HepG2 (cell line): ENCODE data around the gene PSMB11. TPM values are rescaled to one million over a fixed set of nuclear protein-coding genes. Genes with fewer than 3 reads are reported as not detected.

Source experiments
- AGO1 ChIP-seq: fragments of 200-400 bp; formaldehyde crosslinking; IDR thresholded peaks from 2 replicates; pipeline ENCODE4 v1.6.1; 2017; ENCODE audit warnings: mild to moderate bottlenecking, low read depth, low read length, moderate library complexity; ENCODE audit not compliant: poor library complexity, severe bottlenecking
- BCL6 ChIP-seq: IDR thresholded peaks from 2 replicates; pipeline ENCODE4 v1.6.1; 2016; ENCODE audit warnings: missing genetic modification reagents, missing compliant biosample characterization
- DMAP1 ChIP-seq: IDR thresholded peaks from 2 replicates; pipeline ENCODE4 v1.6.1; 2016
- FOXO1 ChIP-seq: sonication (generic); formaldehyde crosslinking; IDR thresholded peaks from 2 replicates; pipeline ENCODE4 v1.4.0; 2020; ENCODE audit warnings: missing genetic modification reagents
- GABPA ChIP-seq, 2 experiments: IDR thresholded peaks; 2 replicates each; pipeline ENCODE4 v1.6.1; 2011 to 2016; ENCODE audit warnings: low read depth in 2 of 2, low read length in 1 of 2, missing biosample characterization in 1 of 2, missing genetic modification characterization in 1 of 2
- HOXD1 ChIP-seq: sonication (generic); formaldehyde crosslinking; IDR thresholded peaks from 2 replicates; pipeline ENCODE4 v1.5.0; 2020; ENCODE audit warnings: missing genetic modification reagents
- NCOA5 ChIP-seq: sonication (generic); formaldehyde crosslinking; IDR thresholded peaks from 2 replicates; pipeline ENCODE4 v1.4.0; 2020; ENCODE audit warnings: missing genetic modification reagents
- NFKBIZ ChIP-seq: IDR thresholded peaks from 2 replicates; pipeline ENCODE4 v1.6.1; 2018; ENCODE audit warnings: missing genetic modification reagents, missing compliant biosample characterization
- NR2C2 ChIP-seq: sonication (generic); formaldehyde crosslinking; IDR thresholded peaks from 2 replicates; pipeline ENCODE4 v1.4.0; 2020; ENCODE audit warnings: missing genetic modification reagents, mild to moderate bottlenecking, moderate library complexity, borderline replicate concordance
- PAWR ChIP-seq: sonication (generic); formaldehyde crosslinking; IDR thresholded peaks from 2 replicates; pipeline ENCODE4 v1.4.0; 2020; ENCODE audit warnings: missing genetic modification reagents, mild to moderate bottlenecking, borderline replicate concordance
- PAX8 ChIP-seq: sonication (generic); formaldehyde crosslinking; IDR thresholded peaks from 2 replicates; pipeline ENCODE4 v1.8.0; 2022; ENCODE audit warnings: mild to moderate bottlenecking, missing genetic modification reagents, borderline replicate concordance
- REL ChIP-seq: sonication (generic); formaldehyde crosslinking; conservative IDR thresholded peaks from 2 replicates; pipeline ENCODE4 v1.8.0; 2022; ENCODE audit warnings: mild to moderate bottlenecking, missing genetic modification reagents, moderate library complexity
- SNAPC2 ChIP-seq: sonication (generic); formaldehyde crosslinking; IDR thresholded peaks from 2 replicates; pipeline ENCODE4 v1.8.1; 2022; ENCODE audit warnings: mild to moderate bottlenecking, missing genetic modification reagents
- SNRNP70 ChIP-seq: fragments of 200-400 bp; formaldehyde crosslinking; IDR thresholded peaks from 2 replicates; pipeline ENCODE4 v1.6.1; 2017; ENCODE audit warnings: mild to moderate bottlenecking, low read depth, low read length, moderate library complexity
- SOX5 ChIP-seq: IDR thresholded peaks from 2 replicates; pipeline ENCODE4 v1.6.1; 2016; ENCODE audit warnings: borderline replicate concordance
- ZNF598 ChIP-seq: sonication (generic); formaldehyde crosslinking; IDR thresholded peaks from 2 replicates; pipeline ENCODE4 v1.5.1; 2020; ENCODE audit warnings: mild to moderate bottlenecking, missing genetic modification reagents, borderline replicate concordance
- ZNF780A ChIP-seq: sonication (generic); formaldehyde crosslinking; IDR thresholded peaks from 2 replicates; pipeline ENCODE4 v1.8.0; 2022; ENCODE audit warnings: mild to moderate bottlenecking, missing genetic modification reagents, moderate library complexity
- ZSCAN21 ChIP-seq: sonication (generic); formaldehyde crosslinking; IDR thresholded peaks from 2 replicates; pipeline ENCODE4 v1.8.0; 2022; ENCODE audit warnings: mild to moderate bottlenecking, missing genetic modification reagents, moderate library complexity, borderline replicate concordance
- ZSCAN25 ChIP-seq: sonication (generic); formaldehyde crosslinking; IDR thresholded peaks from 2 replicates; pipeline ENCODE4 v1.8.0; 2022; ENCODE audit warnings: mild to moderate bottlenecking, missing genetic modification reagents
- polyA plus RNA-seq, 8 experiments: library from polyadenylated mRNA; depleted of rRNA in 3 of 8; stranded (reverse) in 7 of 8; unstranded in 1 of 8; fragments of >200 nt; fragmentation: Illumina TruSeq in 4 of 8; extraction: Trizol in 4 of 8; gene quantifications; 2 replicates each; pipeline versions ENCODE4 v1.2.1 to v1.2.3, GENCODE V29; 2011 to 2016; ENCODE audit warnings: low read depth in 4 of 8, missing spikeins in 1 of 8, mixed read lengths in 1 of 8; ENCODE audit not compliant: insufficient read depth in 1 of 8
- total RNA-seq, 5 experiments: library from RNA; depleted of rRNA; stranded (reverse); fragments of >200 nt; fragmentation: Illumina TruSeq; extraction: Trizol; gene quantifications; 2 replicates each; pipeline ENCODE4 v1.2.3, GENCODE V29; 2016; ENCODE audit warnings: low read depth in 1 of 5
- TF ChIP-seq, protein P1 (sequence below): sonication (generic); formaldehyde crosslinking; IDR thresholded peaks from 2 replicates; pipeline ENCODE4 v1.8.0; 2022; ENCODE audit warnings: mild to moderate bottlenecking, missing genetic modification reagents, moderate library complexity
- TF ChIP-seq, protein P2 (sequence below): sonication (generic); formaldehyde crosslinking; IDR thresholded peaks from 2 replicates; pipeline ENCODE4 v1.4.0; 2020; ENCODE audit warnings: missing genetic modification reagents, borderline replicate concordance
- TF ChIP-seq, protein P3 (sequence below): IDR thresholded peaks from 2 replicates; pipeline ENCODE4 v1.6.1; 2016; ENCODE audit warnings: missing compliant biosample characterization, missing genetic modification reagents, borderline replicate concordance
- TF ChIP-seq, protein P4 (sequence below): sonication (generic); formaldehyde crosslinking; IDR thresholded peaks from 2 replicates; pipeline ENCODE4 v1.5.0; 2020; ENCODE audit warnings: missing genetic modification reagents
- TF ChIP-seq, protein P5 (sequence below): sonication (generic); formaldehyde crosslinking; IDR thresholded peaks from 2 replicates; pipeline ENCODE4 v1.5.1; 2020; ENCODE audit warnings: missing genetic modification reagents, mild to moderate bottlenecking, borderline replicate concordance

PSMB11 gene
- total and polyA plus RNA-seq, 2 of the 13 experiments (the other 11 are each of a cell fraction or from before 2014, with no cell fraction given) = not detected

DNA sequence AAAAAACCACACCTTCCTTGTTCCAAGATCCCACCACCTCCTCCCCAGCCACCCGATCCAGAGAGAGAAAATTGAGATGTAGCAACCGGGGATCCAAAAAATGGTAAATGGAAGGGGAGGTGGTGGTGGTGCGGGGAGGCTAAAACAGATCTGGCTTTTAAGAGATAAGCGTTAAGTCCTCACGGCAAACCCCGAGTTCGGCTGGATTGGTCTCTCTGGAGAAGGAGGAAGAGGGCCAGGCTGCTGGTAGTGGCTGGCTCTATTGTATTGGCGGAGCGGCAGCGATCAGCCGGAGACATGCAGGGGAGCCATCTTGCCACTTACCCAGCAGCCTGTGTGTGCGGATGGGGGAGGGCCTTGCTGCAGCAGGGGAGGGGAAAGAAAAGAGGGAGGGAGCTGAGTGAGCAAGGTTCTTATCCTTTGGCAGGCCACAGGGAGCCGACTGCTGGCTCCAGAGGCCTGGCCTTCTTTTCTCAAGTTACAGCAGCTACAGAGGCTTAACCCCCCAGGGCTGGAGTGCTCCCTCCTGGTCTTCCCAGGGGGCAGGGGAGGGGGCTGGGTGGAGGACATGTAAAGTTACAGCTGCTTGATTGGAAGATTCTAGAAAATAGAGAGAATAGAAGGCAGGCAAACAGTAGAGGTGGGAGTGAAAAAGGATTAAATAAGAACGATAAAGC is 29.4 kb downstream of the PSMB11 start (continued):
- TF ChIP-seq HOXD1 (no peak; the same call in 1 of the 2 replicates), NCOA5 (CRISPR knock-in tag) (no peak), REL (no peak), DMAP1 (CRISPR knock-in tag) (peak; percentile 80; the same call in 1 of the 2 replicates), GABPA (IDR thresholded peaks at IDR 0.05; ENCODE audit: low read depth, low read length) (no peak), GABPA (CRISPR knock-in tag; IDR thresholded peaks at IDR 0.05; ENCODE audit: low read depth) (peak; percentile 47; the same call in 1 of the 2 replicates), ZNF780A (CRISPR knock-in tag) (no peak), BCL6 (CRISPR knock-in tag) (peak; percentile 56), SNAPC2 (CRISPR knock-in tag) (peak; percentile 80; the same call in 1 of the 2 replicates), SNRNP70 (no peak), PAWR (CRISPR knock-in tag) (peak; percentile 65; the same call in 1 of the 2 replicates), ZSCAN25 (CRISPR knock-in tag) (peak; percentile 91; the same call in 1 of the 2 replicates), NFKBIZ (CRISPR knock-in tag) (0 out of 2 replicates have a peak, but pooled peaks have one; percentile 70), ZSCAN21 (CRISPR knock-in tag) (no peak; the same call in 1 of the 2 replicates), NR2C2 (CRISPR knock-in tag) (peak; percentile 14; the same call in 1 of the 2 replicates), SOX5 (CRISPR knock-in tag) (peak; percentile 56), PAX8 (CRISPR knock-in tag) (no peak), ZNF598 (peak; percentile 92; the same call in 1 of the 2 replicates), FOXO1 (peak; percentile 76), AGO1 (peak; percentile 70)
- TF ChIP-seq, protein P1, sequence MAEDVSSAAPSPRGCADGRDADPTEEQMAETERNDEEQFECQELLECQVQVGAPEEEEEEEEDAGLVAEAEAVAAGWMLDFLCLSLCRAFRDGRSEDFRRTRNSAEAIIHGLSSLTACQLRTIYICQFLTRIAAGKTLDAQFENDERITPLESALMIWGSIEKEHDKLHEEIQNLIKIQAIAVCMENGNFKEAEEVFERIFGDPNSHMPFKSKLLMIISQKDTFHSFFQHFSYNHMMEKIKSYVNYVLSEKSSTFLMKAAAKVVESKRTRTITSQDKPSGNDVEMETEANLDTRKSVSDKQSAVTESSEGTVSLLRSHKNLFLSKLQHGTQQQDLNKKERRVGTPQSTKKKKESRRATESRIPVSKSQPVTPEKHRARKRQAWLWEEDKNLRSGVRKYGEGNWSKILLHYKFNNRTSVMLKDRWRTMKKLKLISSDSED (CRISPR knock-in tag) = no peak
- TF ChIP-seq, protein P2, sequence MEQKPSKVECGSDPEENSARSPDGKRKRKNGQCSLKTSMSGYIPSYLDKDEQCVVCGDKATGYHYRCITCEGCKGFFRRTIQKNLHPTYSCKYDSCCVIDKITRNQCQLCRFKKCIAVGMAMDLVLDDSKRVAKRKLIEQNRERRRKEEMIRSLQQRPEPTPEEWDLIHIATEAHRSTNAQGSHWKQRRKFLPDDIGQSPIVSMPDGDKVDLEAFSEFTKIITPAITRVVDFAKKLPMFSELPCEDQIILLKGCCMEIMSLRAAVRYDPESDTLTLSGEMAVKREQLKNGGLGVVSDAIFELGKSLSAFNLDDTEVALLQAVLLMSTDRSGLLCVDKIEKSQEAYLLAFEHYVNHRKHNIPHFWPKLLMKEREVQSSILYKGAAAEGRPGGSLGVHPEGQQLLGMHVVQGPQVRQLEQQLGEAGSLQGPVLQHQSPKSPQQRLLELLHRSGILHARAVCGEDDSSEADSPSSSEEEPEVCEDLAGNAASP (CRISPR knock-in tag) = peak; percentile 63; the same call in 1 of the 2 replicates
- TF ChIP-seq, protein P3, sequence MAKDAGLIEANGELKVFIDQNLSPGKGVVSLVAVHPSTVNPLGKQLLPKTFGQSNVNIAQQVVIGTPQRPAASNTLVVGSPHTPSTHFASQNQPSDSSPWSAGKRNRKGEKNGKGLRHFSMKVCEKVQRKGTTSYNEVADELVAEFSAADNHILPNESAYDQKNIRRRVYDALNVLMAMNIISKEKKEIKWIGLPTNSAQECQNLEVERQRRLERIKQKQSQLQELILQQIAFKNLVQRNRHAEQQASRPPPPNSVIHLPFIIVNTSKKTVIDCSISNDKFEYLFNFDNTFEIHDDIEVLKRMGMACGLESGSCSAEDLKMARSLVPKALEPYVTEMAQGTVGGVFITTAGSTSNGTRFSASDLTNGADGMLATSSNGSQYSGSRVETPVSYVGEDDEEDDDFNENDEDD (CRISPR knock-in tag) = peak; percentile 56; the same call in 1 of the 2 replicates
- TF ChIP-seq, protein P4, sequence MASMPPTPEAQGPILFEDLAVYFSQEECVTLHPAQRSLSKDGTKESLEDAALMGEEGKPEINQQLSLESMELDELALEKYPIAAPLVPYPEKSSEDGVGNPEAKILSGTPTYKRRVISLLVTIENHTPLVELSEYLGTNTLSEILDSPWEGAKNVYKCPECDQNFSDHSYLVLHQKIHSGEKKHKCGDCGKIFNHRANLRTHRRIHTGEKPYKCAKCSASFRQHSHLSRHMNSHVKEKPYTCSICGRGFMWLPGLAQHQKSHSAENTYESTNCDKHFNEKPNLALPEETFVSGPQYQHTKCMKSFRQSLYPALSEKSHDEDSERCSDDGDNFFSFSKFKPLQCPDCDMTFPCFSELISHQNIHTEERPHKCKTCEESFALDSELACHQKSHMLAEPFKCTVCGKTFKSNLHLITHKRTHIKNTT (CRISPR knock-in tag) = no peak
- TF ChIP-seq, protein P5, sequence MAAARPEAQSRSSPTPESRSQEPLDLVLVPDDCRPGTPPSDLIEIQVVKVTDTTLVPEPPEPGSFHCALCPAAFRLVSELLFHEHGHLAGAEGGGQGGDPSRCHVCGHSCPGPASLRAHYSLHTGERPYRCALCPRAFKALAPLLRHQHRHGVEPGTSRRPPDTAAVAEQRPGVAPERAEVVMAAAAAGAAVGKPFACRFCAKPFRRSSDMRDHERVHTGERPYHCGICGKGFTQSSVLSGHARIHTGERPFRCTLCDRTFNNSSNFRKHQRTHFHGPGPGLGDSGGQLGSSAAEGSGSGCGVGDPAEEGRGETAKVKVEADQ (CRISPR knock-in tag) = peak; percentile 87; the same call in 1 of the 2 replicates
